Motor neuron (in vitro differentiated cells): ENCODE measurements around the gene SSBP3. TPM values are rescaled to one million over a fixed set of nuclear protein-coding genes. Genes with fewer than 3 reads are reported as not detected.
A peak's percentile ranks its signal among the peaks of the same experiment; 100 is the strongest.

Experiments used
- ATAC-seq, 8 experiments: fragments of 200-7000 bp; cut with Tn5 transposase; replicated peaks in 6 of 8; 2 replicates each; pipeline ENCODE4 v1.8.0; 2021; ENCODE audit warnings: mild to moderate bottlenecking in 8 of 8, moderate library complexity in 8 of 8
- H3K27ac ChIP-seq, 2 donors: fragments of 250-450 bp; sonication (Bioruptor Pico); 2 replicates each; pipeline ENCODE4 v1.9.0; 2021; ENCODE audit warnings: antibody characterized with exemption in 2 of 2, mild to moderate bottlenecking in 2 of 2, moderate library complexity in 1 of 2
- H3K4me1 ChIP-seq, 2 donors: fragments of 250-450 bp; sonication (Bioruptor Pico); replicated peaks in 1 of 2; 2 replicates each; pipeline ENCODE4 v1.6.1; 2021; ENCODE audit warnings: antibody characterized with exemption in 2 of 2, mild to moderate bottlenecking in 2 of 2, moderate library complexity in 1 of 2
- H3K4me3 ChIP-seq, 5 donors: fragments of 250-450 bp; sonication (Bioruptor Pico); 2 replicates each; pipeline ENCODE4 v1.9.0; 2021; ENCODE audit warnings: antibody characterized with exemption in 5 of 5, mild to moderate bottlenecking in 5 of 5, moderate library complexity in 4 of 5
- WGBS, 10 experiments: fragments of 450-650 bp; shearing (Covaris generic); methylation state at CpG; one replicate each; pipeline ENCODE4 v1.0.0; 2022; 5-methylcytosine and 5-hydroxymethylcytosine counted together
- in situ Hi-C, 9 experiments: fragments of 400-800 bp; cut with MboI; loops; one replicate each; pipeline ENCODE4 v1.15.0; 2021; ENCODE audit warnings: low sequenced_read_pairs in 9 of 9, low pct_unique_long_range_greater_than_20kb in 2 of 9; ENCODE audit not compliant: unreplicated experiment in 9 of 9
- total RNA-seq, 8 experiments: library from RNA; unstranded; fragments of 300-600 nt; gene quantifications; 2 replicates each; pipeline versions ENCODE4 v1.2.3 to v1.2.4, GENCODE V29; 2022

The SSBP3 gene
- total RNA-seq, 8 experiments from 2014 or later = 11.3 to 183 (median 60.4) TPM

- H3K27ac ChIP-seq = no peak overlapping the region
- WGBS, 10 experiments = 57 to 98% (median 77%) methylated on average over 1 to 10 of the region's 10 CpGs
- in situ Hi-C loops = loop anchor here in 2 of 9 experiments (25.0 kb wide), 1 partner anchor 202 kb away; no protein-coding TSS in a partner anchor
- no peak overlapping the region for H3K4me3 ChIP-seq
- ATAC-seq = no peak
- H3K4me1 ChIP-seq = peaks cover 71 to 79% of the 10 kb centered on the region in 2 donors
Measured at GRCh38 chr1:54284781-54285529, 121.2 kb downstream of the SSBP3 start.

DNA sequence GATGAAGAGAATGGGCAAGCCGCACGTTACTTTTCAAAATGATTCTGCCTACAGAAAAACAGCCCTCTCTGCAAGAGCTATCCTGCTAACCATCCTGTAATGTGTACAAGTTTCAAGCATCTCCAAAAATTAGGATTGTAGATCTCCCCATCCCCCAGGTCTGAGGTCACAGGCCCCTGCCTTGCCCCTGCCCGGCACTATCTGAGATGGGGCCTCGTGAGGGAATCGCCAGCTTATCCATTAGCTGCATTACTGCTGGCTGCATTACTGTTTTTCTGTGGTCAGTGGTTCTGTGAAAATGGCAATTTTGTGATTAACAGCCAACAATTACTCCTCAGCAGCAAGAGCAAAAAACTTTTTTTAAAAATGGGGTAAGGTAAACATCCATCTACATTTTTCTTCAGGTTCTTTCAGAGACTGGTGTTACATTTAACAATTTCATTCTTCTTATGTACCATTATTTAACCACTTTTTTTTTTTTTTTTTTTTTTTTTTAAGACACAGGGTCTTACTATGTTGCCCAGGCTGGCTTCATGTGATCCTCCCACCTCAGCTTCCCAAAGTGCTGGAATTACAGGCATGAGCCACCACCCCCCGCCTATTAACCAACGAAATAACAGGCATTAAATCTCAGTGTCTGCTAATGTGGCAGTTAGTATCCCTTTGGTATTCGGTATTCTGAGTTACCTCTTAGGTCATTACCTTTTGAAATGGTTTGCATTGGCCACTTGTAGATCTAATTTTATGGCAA is 122.4 kb downstream of the SSBP3 start:
- in situ Hi-C loops = loop anchor here in 2 of 9 experiments (25.0 kb wide), 1 partner anchor 203 kb away; no protein-coding TSS in a partner anchor
- H3K4me3 ChIP-seq = no peak overlapping the region
- no peak overlapping the region for H3K27ac ChIP-seq
- peaks cover 63 to 67% of the 10 kb centered on the region in 2 donors for H3K4me1 ChIP-seq
- WGBS, 10 experiments = 80 to 100% (median 90%) methylated on average over 3 to 8 of the region's 8 CpGs; no CpG with 5 or more reads in 1 of the 10 experiments
- no peak for ATAC-seq

DNA sequence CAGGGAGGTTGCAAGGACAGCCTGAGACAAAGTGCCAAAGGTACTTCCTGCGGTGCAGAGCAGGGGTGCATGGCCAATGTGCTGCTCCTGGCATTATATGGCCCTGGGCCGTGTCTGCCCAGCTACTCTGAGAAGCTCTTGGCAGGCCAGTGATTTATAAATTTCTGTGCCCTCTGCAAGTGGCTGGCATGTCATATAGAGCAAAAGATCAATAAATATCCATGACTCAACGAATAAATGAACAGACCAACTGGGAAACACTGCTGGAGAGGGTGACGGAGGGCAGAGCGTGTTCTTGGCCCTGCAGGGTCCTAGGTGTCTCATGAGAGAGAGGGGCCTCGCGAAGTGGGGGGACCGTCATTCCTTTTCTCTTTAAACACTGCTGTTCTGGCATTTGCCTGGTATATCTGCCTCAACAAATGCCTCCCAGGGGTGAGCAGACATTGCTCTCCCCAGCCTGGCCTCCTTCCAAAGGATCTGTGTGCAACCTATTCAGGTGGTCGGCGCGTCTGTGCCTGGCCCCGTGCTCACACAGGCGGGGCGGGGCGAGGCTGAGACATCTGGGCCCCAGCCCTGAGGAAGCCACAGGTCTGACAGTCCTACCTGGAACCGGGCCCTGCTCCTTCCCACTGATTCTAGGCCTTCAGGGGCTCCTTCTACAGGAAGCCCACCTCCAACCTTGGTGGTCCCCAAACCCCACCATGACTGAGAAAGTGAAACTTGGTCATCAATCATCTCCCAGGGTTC is 123.9 kb downstream of the SSBP3 start:
- 80 to 100% (median 92%) methylated on average over 1 to 14 of the region's 16 CpGs; no CpG with 5 or more reads in 3 of the 10 experiments for WGBS, 10 experiments
- ATAC-seq = peak in 2 of 8 experiments; percentile 33 to 58

DNA sequence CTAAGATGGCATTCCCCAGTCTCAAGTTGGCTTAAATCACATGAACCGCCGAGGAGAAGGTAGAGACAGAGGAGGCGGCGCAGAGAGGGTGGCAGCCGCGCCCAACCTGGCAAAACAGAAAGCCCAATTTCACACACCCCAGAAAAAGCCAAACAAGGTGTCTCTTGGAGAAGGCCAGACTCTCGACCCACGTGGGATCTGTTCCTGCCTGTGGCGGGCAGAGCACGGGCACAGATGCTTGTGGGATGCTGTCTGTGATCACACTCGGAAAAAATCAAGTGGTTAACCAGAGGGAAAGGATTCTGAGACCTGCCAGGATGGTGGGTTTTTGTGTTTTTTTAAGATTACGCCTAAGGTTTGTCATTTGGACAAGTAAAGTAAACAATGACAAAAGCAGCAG is 125.5 kb downstream of the SSBP3 start:
- WGBS, 10 experiments = 60 to 100% (median 95%) methylated on average over 1 to 12 of the region's 12 CpGs; no CpG with 5 or more reads in 2 of the 10 experiments
- Histone ChIP-seq H3K4me1 (peaks cover 43 to 46% of the 10 kb centered on the region in 2 donors), H3K4me3 (no peak overlapping the region), H3K27ac (no peak overlapping the region)
- in situ Hi-C loops = loop anchor here in 2 of 9 experiments (25.0 kb wide), 1 partner anchor 207 kb away; no protein-coding TSS in a partner anchor
- ATAC-seq = no peak

More for the DNA sequence above, 123.9 kb downstream of the SSBP3 start:
- in situ Hi-C loops = loop anchor here in 2 of 9 experiments (25.0 kb wide), 1 partner anchor 205 kb away; no protein-coding TSS in a partner anchor
- Histone ChIP-seq H3K4me3 (no peak overlapping the region), H3K27ac (no peak overlapping the region), H3K4me1 (peaks cover 51 to 52% of the 10 kb centered on the region in 2 donors)

DNA sequence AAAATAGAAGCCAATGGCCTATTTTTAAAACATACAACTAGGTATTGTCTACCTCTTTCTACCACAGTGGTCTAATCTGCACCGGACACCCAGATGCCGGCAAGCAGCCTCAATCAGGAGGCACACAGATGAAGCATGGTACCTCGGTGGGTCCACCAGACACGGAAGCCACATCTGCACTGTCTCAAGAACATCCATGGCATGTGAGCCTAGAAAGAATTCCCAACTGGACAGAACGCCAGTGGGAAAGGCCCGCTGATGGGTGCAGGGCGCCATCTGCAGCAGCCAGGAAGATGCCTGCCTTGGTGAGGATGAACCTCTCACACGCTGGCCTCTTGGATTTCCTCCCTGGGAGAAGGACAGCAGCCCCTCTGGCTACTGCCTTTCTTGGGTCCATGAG is 126.7 kb downstream of the SSBP3 start:
- in situ Hi-C loops = loop anchor here in 3 of 9 experiments (10.0 to 25.0 kb wide), 2 partner anchors 125 to 208 kb away; partner anchors contain the start of gene SSBP3 (in 1 of the 3)
- 90 to 100% (median 95%) methylated on average over 1 to 7 of the region's 8 CpGs; no CpG with 5 or more reads in 2 of the 10 experiments for WGBS, 10 experiments
- Histone ChIP-seq H3K4me3 (no peak overlapping the region), H3K4me1 (peaks cover 44 to 47% of the 10 kb centered on the region in 2 donors), H3K27ac (no peak overlapping the region)
- no peak for ATAC-seq

GRCh38 chr1:54278941-54279422 is 127.2 kb downstream of the SSBP3 start:
- Histone ChIP-seq H3K4me1 (peaks cover 47 to 51% of the 10 kb centered on the region in 2 donors), H3K27ac (peak overlapping the region in 1 of 2 donors; percentile 23), H3K4me3 (no peak overlapping the region)
- no peak for ATAC-seq
- in situ Hi-C loops = loop anchor here in 3 of 9 experiments (10.0 to 25.0 kb wide), 2 partner anchors 126 to 208 kb away; partner anchors contain the start of gene SSBP3 (in 1 of the 3)
- WGBS, 10 experiments = 30 to 100% (median 89%) methylated on average over 1 to 8 of the region's 9 CpGs; no CpG with 5 or more reads in 1 of the 10 experiments

DNA sequence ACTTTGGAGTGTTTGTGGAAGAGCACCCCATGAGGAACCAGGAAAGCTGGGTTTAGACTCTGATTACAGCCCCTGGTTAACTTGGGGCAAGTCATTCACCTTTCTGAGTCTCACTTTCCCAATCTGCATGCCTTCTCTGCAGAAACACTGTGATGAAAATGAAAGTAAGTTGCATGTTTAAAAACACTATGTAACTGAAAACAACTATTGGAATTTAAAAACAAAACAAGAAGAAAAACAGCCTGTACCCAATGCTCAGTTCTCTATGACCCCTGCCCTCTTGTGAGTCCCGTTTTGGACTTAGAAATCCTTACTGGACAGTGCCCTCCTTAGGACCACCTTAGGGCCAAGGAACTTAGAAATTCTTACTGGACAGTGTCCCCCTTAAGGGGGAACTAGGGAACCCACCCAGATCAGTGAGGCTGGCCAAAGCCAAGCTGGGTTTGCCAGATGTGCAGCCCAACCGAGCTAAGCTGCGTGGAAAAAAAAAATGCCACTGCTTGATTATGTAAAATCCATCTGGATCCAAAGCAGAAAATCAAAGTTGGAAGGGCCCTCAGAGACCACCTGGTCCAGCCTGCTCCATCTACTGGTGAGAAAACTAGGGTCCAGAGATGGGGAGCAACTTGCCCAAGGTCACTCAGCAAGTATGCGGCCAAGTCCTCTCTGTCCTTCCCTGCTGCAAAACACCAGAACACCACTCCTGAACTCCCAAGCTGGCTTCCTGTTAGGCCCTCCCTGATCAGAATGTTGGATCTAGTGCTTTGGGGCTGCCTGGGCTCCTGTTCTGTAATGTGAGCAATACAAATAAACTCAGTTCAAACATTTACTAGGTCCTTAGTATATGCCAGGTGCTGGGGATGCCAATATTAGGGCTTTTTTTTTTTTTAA is 128.5 kb downstream of the SSBP3 start:
- ATAC-seq = no peak
- Histone ChIP-seq H3K4me3 (no peak overlapping the region), H3K4me1 (peaks cover 45 to 54% of the 10 kb centered on the region in 2 donors), H3K27ac (no peak overlapping the region)
- in situ Hi-C loops = loop anchor here in 3 of 9 experiments (10.0 to 25.0 kb wide), 2 partner anchors 127 to 210 kb away; partner anchors contain the start of gene SSBP3 (in 1 of the 3)
- WGBS, 10 experiments = 38 to 100% (median 80%) methylated on average over 1 to 4 of the region's 4 CpGs; no CpG with 5 or more reads in 1 of the 10 experiments

DNA sequence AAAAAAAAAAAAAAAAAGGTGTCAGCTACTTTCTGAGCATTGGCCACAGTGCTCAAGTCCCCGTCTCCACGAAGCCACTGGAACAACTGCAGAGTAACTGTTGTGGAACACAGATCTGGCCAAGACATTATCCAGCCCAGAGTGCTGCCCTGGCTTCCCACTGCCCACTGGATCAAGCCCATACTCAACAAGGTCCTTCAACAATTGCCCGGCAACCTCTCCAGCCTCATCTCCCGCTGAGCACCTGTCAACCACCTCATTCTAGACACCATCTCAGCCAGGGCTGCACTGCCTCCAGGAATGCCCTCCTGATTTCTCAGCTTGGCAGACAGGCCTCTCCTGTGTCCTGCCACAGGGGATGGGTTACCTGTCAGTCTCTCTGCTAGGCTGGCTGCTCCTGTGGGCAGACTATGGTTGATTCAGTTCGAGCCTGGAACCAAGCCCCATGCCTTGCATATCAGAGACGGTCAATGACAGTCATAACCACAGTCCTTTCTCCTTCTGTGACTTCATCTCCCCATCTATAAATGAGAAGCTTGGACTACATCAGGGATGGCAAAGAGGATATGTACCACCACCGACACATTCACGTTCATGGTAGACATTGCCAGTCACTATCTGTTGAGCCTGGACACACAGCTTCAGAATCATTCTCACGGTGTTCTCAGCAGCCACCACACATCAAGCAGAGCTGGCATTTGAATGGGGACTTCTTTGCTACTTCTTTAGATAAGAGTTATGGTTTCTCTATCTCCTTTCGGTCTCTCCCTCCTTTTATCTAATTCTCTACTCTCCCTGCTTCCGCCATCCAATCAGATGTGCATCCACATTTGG is 129.4 kb downstream of the SSBP3 start:
- ATAC-seq = no peak
- no peak overlapping the region for H3K4me3 ChIP-seq
- WGBS, 10 experiments = 0 to 99% (median 96%) methylated on average over 1 to 10 of the region's 11 CpGs; no CpG with 5 or more reads in 2 of the 10 experiments
- H3K4me1 ChIP-seq = peaks cover 45 to 55% of the 10 kb centered on the region in 2 donors
- in situ Hi-C loops = loop anchor here in 3 of 9 experiments (10.0 to 25.0 kb wide), 2 partner anchors 128 to 210 kb away; partner anchors contain the start of gene SSBP3 (in 1 of the 3)
- no peak overlapping the region for H3K27ac ChIP-seq

- 14 to 100% (median 93%) methylated on average over 1 to 3 of the region's 3 CpGs; no CpG with 5 or more reads in 6 of the 10 experiments for WGBS, 10 experiments
- in situ Hi-C loops = loop anchor here in 3 of 9 experiments (10.0 to 25.0 kb wide), 2 partner anchors 129 to 212 kb away; partner anchors contain the start of gene SSBP3 (in 1 of the 3)
- H3K4me1 ChIP-seq = peaks cover 48 to 59% of the 10 kb centered on the region in 2 donors
- no peak for ATAC-seq
- peak overlapping the region in 1 of 2 donors; percentile 58 for H3K27ac ChIP-seq
- no peak overlapping the region for H3K4me3 ChIP-seq
Measured at GRCh38 chr1:54275349-54275748, 130.8 kb downstream of the SSBP3 start.

DNA sequence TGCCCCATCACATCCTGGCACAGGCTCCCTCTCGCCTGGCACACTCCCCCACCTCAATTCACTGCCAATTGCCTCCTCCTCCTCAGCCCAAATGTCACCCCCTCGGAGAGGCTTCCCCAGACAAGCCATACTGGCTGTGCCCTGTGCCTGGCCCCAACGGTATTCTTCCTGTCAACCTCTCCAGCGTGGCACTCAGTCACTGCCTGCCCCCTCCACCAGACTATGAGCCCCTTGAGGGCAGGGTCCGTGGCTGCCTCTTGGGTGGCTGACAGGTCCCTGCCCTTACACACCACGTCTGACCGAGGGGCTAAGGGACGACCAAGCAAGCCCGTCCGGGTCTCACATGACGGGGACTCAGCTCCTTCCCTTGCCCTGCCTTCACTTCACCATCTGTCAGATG is 131.3 kb downstream of the SSBP3 start:
- WGBS, 10 experiments = 60 to 83% methylated on average over 1 to 2 of the region's 11 CpGs; no CpG with 5 or more reads in 8 of the 10 experiments
- Histone ChIP-seq H3K4me1 (peaks cover 48 to 59% of the 10 kb centered on the region in 2 donors), H3K4me3 (no peak overlapping the region), H3K27ac (peak overlapping the region; percentile 58 to 85)
- ATAC-seq = no peak
- in situ Hi-C loops = loop anchor here in 6 of 9 experiments (10.0 to 25.0 kb wide), 2 partner anchors 130 to 212 kb away; partner anchors contain the start of gene SSBP3 (in 1 of the 6)
